Mesenchymal stem cell (in vitro differentiated cells and primary cell): ENCODE results near the gene ESD.

Source experiments
- DNase-seq: peaks from one replicate; pipeline ENCODE4 v3.0.0-alpha.2; 2013
- H2AFZ ChIP-seq: one replicate; pipeline ENCODE4 v1.6.1; 2013; ENCODE audit warnings: low read depth, mild to moderate bottlenecking, control low read depth, inconsistent platforms, low read length, moderate library complexity
- H2AK5ac ChIP-seq: 2 replicates; pipeline ENCODE4 v1.6.1; 2013; ENCODE audit warnings: low read length, moderate library complexity, mild to moderate bottlenecking, inconsistent platforms; ENCODE audit not compliant: severe bottlenecking
- H2BK120ac ChIP-seq: one replicate; pipeline ENCODE4 v1.6.1; 2013; ENCODE audit warnings: low read depth, mild to moderate bottlenecking, inconsistent platforms, low read length, moderate library complexity
- H2BK12ac ChIP-seq, 2 experiments: one replicate each; pipeline ENCODE4 v1.6.1; 2013; ENCODE audit warnings: inconsistent platforms in 2 of 2, low read length in 2 of 2, mild to moderate bottlenecking in 2 of 2, moderate library complexity in 2 of 2, control low read depth in 1 of 2
- H2BK15ac ChIP-seq: one replicate; pipeline ENCODE4 v1.6.1; 2013; ENCODE audit warnings: mild to moderate bottlenecking, low read depth, inconsistent platforms; ENCODE audit not compliant: poor library complexity, severe bottlenecking
- H2BK5ac ChIP-seq: 2 replicates; pipeline ENCODE4 v1.6.1; 2013; ENCODE audit warnings: low read depth, mild to moderate bottlenecking, low read length, control low read depth, inconsistent platforms; ENCODE audit not compliant: poor library complexity, severe bottlenecking
- H3K14ac ChIP-seq, 2 experiments: one replicate each; pipeline ENCODE4 v1.6.1; 2013; ENCODE audit warnings: inconsistent platforms in 2 of 2, low read length in 2 of 2, control low read depth in 1 of 2, mild to moderate bottlenecking in 1 of 2, moderate library complexity in 1 of 2
- H3K18ac ChIP-seq, 2 experiments: one replicate each; pipeline ENCODE4 v1.6.1; 2013; ENCODE audit warnings: inconsistent platforms in 2 of 2, low read length in 2 of 2, control low read depth in 1 of 2, low read depth in 1 of 2, mild to moderate bottlenecking in 1 of 2
- H3K23ac ChIP-seq, 2 experiments: one replicate each; pipeline ENCODE4 v1.6.1; 2013; ENCODE audit warnings: inconsistent platforms in 2 of 2, low read length in 2 of 2, mild to moderate bottlenecking in 2 of 2, moderate library complexity in 2 of 2, control low read depth in 1 of 2
- H3K27ac ChIP-seq: 2 replicates; pipeline ENCODE4 v1.5.1; 2013; ENCODE audit warnings: mild to moderate bottlenecking, moderate library complexity, low read length, control low read depth, inconsistent platforms; ENCODE audit not compliant: poor library complexity, severe bottlenecking
- H3K27me3 ChIP-seq, 2 experiments: 2 replicates each; pipeline versions ENCODE4 v1.6.1 to v1.7.0; 2013; ENCODE audit warnings: low read length in 2 of 2, mild to moderate bottlenecking in 2 of 2, moderate library complexity in 2 of 2, control low read depth in 1 of 2, inconsistent platforms in 1 of 2; ENCODE audit not compliant: control insufficient read depth in 1 of 2, insufficient read depth in 1 of 2
- H3K36me3 ChIP-seq, 2 experiments: 2 replicates each; pipeline versions ENCODE4 v1.6.1 to v1.7.0; 2013; ENCODE audit warnings: low read length in 2 of 2, control low read depth in 1 of 2, inconsistent platforms in 1 of 2, low read depth in 1 of 2, mild to moderate bottlenecking in 1 of 2; ENCODE audit not compliant: insufficient read depth in 2 of 2, control insufficient read depth in 1 of 2
- H3K4ac ChIP-seq, 2 experiments: one replicate each; pipeline ENCODE4 v1.6.1; 2013; ENCODE audit warnings: inconsistent platforms in 2 of 2, low read length in 2 of 2, mild to moderate bottlenecking in 2 of 2, moderate library complexity in 2 of 2, control low read depth in 1 of 2, low read depth in 1 of 2
- H3K4me1 ChIP-seq: 2 replicates; pipeline ENCODE4 v1.6.1; 2013; ENCODE audit warnings: low read depth, low read length, control low read depth; ENCODE audit not compliant: control insufficient read depth, insufficient read depth
- H3K4me2 ChIP-seq: 2 replicates; pipeline ENCODE4 v1.6.1; 2013; ENCODE audit warnings: low read length, mild to moderate bottlenecking, inconsistent platforms; ENCODE audit not compliant: poor library complexity, severe bottlenecking
- H3K4me3 ChIP-seq, 2 experiments: 2 replicates each; pipeline versions ENCODE4 v1.5.1 to v1.7.0; 2013; ENCODE audit warnings: low read length in 2 of 2, mild to moderate bottlenecking in 2 of 2, control low read depth in 1 of 2, low read depth in 1 of 2; ENCODE audit not compliant: insufficient read depth in 1 of 2
- H3K79me1 ChIP-seq: replicated peaks from 2 replicates; pipeline ENCODE4 v1.6.1; 2013; ENCODE audit warnings: mild to moderate bottlenecking, control low read depth, low read length, inconsistent platforms; ENCODE audit not compliant: poor library complexity, severe bottlenecking
- H3K9ac ChIP-seq: 2 replicates; pipeline ENCODE4 v1.7.0; 2013; ENCODE audit warnings: mild to moderate bottlenecking, low read length, moderate library complexity
- H3K9me3 ChIP-seq: 2 replicates; pipeline ENCODE4 v1.7.0; 2013; ENCODE audit warnings: mild to moderate bottlenecking, low read length; ENCODE audit not compliant: control insufficient read depth
- H4K8ac ChIP-seq: one replicate; pipeline ENCODE4 v1.6.1; 2013; ENCODE audit warnings: inconsistent platforms, mild to moderate bottlenecking, low read length, moderate library complexity
- H4K91ac ChIP-seq: one replicate; pipeline ENCODE4 v1.6.1; 2013; ENCODE audit warnings: mild to moderate bottlenecking, low read length, inconsistent platforms
- WGBS: methylation state at CpG from one replicate; pipeline ENCODE4 v1.1.7; 2013; ENCODE audit warnings: mixed read lengths; 5-methylcytosine and 5-hydroxymethylcytosine counted together

The ESD gene

DNA sequence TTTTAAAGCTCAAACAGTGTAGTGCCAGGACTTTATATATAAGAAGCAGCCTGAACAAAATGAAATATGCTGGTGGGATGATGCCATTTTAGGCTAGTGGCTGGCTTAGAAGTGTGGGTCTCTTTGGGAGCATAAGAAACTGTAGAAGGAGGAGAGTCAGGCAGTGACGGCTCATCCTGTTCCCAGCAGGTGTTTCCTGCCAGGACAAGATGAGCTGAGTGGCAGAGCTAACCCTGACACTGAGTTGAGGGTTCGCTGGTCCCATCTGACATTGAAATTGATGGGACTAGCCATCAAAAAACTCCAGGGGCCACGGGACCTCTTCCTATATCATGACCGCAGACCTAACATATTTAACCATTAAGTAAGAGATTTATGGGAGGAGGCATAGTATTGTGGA is 51.3 kb downstream of the ESD start:
- peaks cover 40 to 76% of the 10 kb centered on the region in 2 experiments for H3K36me3 ChIP-seq
- H2BK15ac ChIP-seq: no peak overlapping the region

DNA sequence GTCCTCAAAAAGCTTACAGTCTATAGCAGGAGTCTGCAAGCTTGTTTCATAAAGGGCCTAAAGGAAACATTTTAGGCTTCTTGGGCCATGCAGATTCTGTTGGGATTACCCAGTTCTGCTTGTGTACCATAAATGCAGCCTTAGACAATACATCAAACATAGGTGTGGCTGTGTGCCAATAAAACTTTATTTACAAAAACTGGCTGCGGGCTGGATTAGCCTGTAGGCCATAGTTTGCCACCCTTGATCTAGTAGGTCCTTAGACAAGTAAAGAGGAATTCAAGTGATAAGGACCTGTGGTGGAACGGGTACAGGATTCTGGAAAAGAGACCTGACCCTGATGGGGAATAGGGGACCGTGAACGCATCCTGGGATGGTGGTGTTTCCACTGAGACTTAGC is 51.9 kb downstream of the ESD start:
- Histone ChIP-seq H3K9ac (no peak overlapping the region), H3K4ac (no peak overlapping the region), H4K91ac (no peak overlapping the region), H3K4me3 (no peak overlapping the region), H3K27me3 (no peaks in the 10 kb centered on the region), H2AFZ (no peak overlapping the region), H3K4me1 (no peaks in the 10 kb centered on the region), H3K27ac (no peak overlapping the region), H2AK5ac (no peak overlapping the region), H4K8ac (no peak overlapping the region), H3K79me1 (peaks cover 12% of the 10 kb centered on the region), H3K9me3 (no peaks in the 10 kb centered on the region), H2BK120ac (no peak overlapping the region), H3K23ac (no peak overlapping the region), H3K14ac (no peak overlapping the region), H2BK5ac (no peak overlapping the region), H2BK12ac (no peak overlapping the region), H2BK15ac (no peak overlapping the region), H3K4me2 (no peak overlapping the region), H3K18ac (no peak overlapping the region), H3K36me3 (peaks cover 37 to 72% of the 10 kb centered on the region in 2 experiments)
- 99% methylated on average over 4 of the region's 4 CpGs for WGBS
- DNase-seq: no peak

More for the DNA sequence above, 51.3 kb downstream of the ESD start:
- Histone ChIP-seq H3K79me1 (peaks cover 12% of the 10 kb centered on the region), H2BK12ac (no peak overlapping the region), H3K9me3 (no peaks in the 10 kb centered on the region), H3K27ac (no peak overlapping the region), H2AK5ac (no peak overlapping the region), H4K91ac (no peak overlapping the region), H3K4me2 (no peak overlapping the region), H3K14ac (no peak overlapping the region), H3K4me3 (no peak overlapping the region), H3K9ac (no peak overlapping the region), H2BK5ac (no peak overlapping the region), H2BK120ac (no peak overlapping the region), H3K18ac (no peak overlapping the region), H3K4me1 (no peaks in the 10 kb centered on the region), H4K8ac (no peak overlapping the region), H3K4ac (no peak overlapping the region), H3K23ac (no peak overlapping the region), H3K27me3 (no peaks in the 10 kb centered on the region), H2AFZ (no peak overlapping the region)
- no peak for DNase-seq
- WGBS: 97% methylated on average over 2 of the region's 4 CpGs

DNA sequence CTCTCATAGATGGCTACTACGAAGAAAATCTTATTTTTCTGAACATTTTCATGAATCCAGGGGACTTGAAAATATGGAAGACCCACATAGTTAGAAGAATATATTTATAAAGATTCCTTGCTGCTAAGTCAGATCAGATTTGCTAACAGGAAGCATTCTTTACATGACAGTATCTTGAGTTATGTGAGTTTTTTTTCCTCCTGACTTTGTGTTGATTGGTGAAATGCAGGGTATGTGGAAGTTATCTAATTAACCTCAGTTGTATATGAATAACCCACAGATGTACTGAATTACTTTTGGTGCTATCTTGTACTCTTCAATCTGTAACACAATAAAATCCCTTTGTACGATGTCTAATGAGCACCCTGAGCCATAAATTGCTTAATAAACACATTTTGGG is 53.8 kb downstream of the ESD start:
- no peak overlapping the region for H3K4me3 ChIP-seq
- no peak overlapping the region for H3K14ac ChIP-seq
- no peaks in the 10 kb centered on the region for H3K4me1 ChIP-seq
- 50% methylated on average over 1 of the region's 2 CpGs for WGBS
- H4K91ac ChIP-seq: no peak overlapping the region
- no peak overlapping the region for H2BK120ac ChIP-seq
- H3K27me3 ChIP-seq: no peaks in the 10 kb centered on the region
- H3K4me2 ChIP-seq: no peak overlapping the region
- no peak overlapping the region for H2BK15ac ChIP-seq
- no peak overlapping the region for H3K9ac ChIP-seq
- no peak for DNase-seq
- H2AK5ac ChIP-seq: no peak overlapping the region
- no peaks in the 10 kb centered on the region for H3K9me3 ChIP-seq
- no peak overlapping the region for H3K18ac ChIP-seq
- no peak overlapping the region for H2BK12ac ChIP-seq
- no peak overlapping the region for H3K23ac ChIP-seq
- H3K79me1 ChIP-seq: peaks cover 12% of the 10 kb centered on the region
- H4K8ac ChIP-seq: no peak overlapping the region
- H3K27ac ChIP-seq: no peak overlapping the region
- no peak overlapping the region for H3K4ac ChIP-seq
- no peak overlapping the region for H2AFZ ChIP-seq
- no peak overlapping the region for H2BK5ac ChIP-seq
- peaks cover 31 to 56% of the 10 kb centered on the region in 2 experiments for H3K36me3 ChIP-seq

- Histone ChIP-seq H3K14ac (no peak overlapping the region), H3K36me3 (peaks cover 17 to 52% of the 10 kb centered on the region in 2 experiments)
Measured at GRCh38 chr13:46739447-46740098, 57.4 kb downstream of the ESD start.

More at GRCh38 chr13:46739447-46740098, 57.4 kb downstream of the ESD start:
- no peak overlapping the region for H3K4me2 ChIP-seq
- no peak overlapping the region for H3K4ac ChIP-seq
- no peak overlapping the region for H3K9ac ChIP-seq
- H3K27me3 ChIP-seq: no peaks in the 10 kb centered on the region
- no peak overlapping the region for H4K91ac ChIP-seq
- peaks cover 3% of the 10 kb centered on the region for H3K79me1 ChIP-seq
- no peaks in the 10 kb centered on the region for H3K9me3 ChIP-seq
- no peak overlapping the region for H2BK5ac ChIP-seq
- no peak overlapping the region for H2AFZ ChIP-seq
- DNase-seq: no peak
- no peak overlapping the region for H3K23ac ChIP-seq
- H3K4me1 ChIP-seq: no peaks in the 10 kb centered on the region
- 100% methylated on average over 3 of the region's 4 CpGs for WGBS
- no peak overlapping the region for H2BK12ac ChIP-seq
- H2AK5ac ChIP-seq: no peak overlapping the region
- no peak overlapping the region for H2BK120ac ChIP-seq
- no peak overlapping the region for H4K8ac ChIP-seq
- no peak overlapping the region for H2BK15ac ChIP-seq
- H3K27ac ChIP-seq: no peak overlapping the region
- no peak overlapping the region for H3K4me3 ChIP-seq
- H3K18ac ChIP-seq: no peak overlapping the region
